NAMALWA (cell line): Measurements from ENCODE around the gene NIPA2.

ENCODE experiments used
- DNase-seq: peaks from one replicate; pipeline ENCODE4 v3.0.0-alpha.2; 2015; ENCODE audit warnings: low spot score

Gene NIPA2

DNA sequence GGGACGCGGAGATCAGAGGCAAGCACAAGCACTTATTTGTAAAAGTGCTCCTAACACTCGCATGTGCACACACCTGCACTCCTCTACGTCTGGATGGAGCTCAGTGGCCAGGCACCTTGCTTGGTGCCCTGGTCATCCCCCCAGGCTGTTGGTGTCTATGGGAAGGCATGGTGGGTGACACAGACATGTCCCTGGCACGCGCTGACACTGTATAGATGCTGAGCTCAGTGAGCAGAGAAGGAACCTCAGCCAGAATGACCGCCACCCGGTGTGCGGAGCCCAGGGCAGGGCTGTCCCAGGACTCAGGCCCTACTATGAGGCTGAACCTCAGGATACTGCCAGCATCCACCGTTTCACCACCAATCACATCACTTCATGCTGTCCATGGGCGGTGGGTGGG lies 64.5 kb downstream of the NIPA2 start:
- DNase-seq, result no peak

DNA sequence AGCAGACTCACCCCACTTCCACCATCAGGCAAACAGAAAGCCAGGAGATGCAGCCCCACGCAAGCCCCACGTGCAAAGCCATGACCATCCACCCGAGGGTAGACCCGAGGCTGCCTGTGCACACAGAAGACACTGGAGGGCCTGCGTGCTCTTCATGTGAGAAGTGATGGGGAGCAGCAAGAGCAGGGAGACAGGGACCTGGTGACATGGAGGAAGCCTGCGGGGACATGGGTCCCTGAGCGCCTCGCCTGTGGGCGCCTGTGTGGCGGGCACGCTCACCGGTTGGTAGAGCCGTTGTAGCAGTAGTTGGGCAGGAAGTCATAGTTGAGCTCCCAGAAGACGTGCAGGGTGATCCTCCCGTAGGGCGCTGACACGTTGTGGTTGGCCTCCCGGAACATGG lies 65.0 kb downstream of the NIPA2 start:
- DNase-seq, result no peak

- DNase-seq, result no peak
Observed at GRCh38 chr15:22903961-22904534, 65.6 kb downstream of the NIPA2 start.

- DNase-seq, result no peak
Observed at GRCh38 chr15:22904736-22905135, 66.3 kb downstream of the NIPA2 start.

GRCh38 chr15:22907161-22907950 lies 68.9 kb downstream of the NIPA2 start:
- no peak for DNase-seq

DNA sequence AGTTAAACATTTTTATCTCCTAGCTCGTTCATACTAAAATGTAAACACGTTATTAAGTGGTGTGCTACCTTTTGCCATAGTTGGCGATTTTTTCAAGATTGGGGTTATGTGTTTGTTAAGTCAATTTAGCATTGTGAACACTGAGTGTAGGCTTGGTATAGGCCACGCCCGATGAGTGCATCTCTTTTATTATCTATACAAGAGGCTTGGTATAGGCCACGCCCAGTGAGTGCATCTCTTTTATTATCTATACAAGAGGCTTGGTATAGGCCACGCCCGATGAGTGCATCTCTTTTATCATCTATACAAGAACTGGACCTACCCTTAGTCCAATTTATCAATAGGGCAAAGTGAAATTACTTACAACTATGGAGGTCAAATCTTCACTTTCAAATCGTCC lies 70.4 kb downstream of the NIPA2 start:
- DNase-seq, result no peak

DNA sequence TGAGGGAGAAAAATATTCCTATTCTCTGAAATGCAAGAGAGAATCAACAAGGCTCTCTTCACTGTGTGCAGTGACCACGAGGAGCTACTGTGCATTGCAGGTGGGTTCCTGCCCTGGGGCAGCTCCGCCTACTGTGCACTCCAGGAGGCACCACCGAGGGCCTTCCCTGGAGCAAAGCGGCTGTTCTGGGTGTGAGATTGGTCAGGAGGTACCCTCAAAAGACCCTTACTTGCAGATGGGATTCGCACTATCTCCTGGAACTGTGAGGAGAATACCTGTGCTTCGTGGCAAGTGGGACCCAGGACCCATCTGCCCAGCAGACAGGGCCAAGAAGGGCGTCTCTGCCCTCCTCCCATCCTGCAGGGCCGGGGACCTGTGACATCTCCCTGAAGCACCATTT lies 72.8 kb downstream of the NIPA2 start:
- no peak for DNase-seq

GRCh38 chr15:22912256-22912655 lies 73.8 kb downstream of the NIPA2 start:
- no peak for DNase-seq

DNA sequence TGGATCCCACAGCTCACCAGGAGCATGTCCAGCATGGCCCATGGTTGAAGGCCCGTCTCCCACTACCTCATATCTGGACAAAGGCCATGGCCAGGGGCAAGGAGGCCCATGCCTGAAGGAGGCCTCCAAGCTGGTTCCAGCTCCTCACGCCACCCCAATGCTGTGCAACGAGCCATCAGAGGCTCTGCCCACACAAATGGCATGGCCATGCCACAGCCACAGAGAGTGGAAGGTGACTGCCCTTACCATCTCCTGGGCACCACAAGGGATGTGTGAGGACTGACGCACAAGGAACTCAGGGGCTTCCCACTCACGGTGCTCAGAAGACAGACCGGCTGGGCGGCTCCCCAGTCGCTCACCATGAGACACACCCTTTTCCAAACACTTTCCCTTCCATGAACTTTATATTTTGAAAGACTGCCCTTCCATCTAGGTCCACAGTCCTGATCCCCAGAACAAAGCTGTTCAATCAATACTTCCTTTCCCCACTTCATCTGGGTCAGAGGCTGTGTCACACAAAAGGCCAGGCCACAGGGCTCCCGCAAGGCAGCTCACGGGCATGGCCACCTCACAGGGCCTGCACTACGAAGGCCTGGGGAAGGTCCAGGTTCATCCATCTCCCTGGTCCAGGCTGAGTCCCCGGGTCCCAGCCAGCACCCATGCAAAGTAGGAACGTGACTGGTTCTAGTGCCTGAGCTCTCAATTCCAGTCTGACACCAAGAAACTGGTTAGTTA lies 75.3 kb downstream of the NIPA2 start:
- no peak for DNase-seq

GRCh38 chr15:22915866-22916515 lies 77.5 kb downstream of the NIPA2 start:
- DNase-seq, result no peak

DNA sequence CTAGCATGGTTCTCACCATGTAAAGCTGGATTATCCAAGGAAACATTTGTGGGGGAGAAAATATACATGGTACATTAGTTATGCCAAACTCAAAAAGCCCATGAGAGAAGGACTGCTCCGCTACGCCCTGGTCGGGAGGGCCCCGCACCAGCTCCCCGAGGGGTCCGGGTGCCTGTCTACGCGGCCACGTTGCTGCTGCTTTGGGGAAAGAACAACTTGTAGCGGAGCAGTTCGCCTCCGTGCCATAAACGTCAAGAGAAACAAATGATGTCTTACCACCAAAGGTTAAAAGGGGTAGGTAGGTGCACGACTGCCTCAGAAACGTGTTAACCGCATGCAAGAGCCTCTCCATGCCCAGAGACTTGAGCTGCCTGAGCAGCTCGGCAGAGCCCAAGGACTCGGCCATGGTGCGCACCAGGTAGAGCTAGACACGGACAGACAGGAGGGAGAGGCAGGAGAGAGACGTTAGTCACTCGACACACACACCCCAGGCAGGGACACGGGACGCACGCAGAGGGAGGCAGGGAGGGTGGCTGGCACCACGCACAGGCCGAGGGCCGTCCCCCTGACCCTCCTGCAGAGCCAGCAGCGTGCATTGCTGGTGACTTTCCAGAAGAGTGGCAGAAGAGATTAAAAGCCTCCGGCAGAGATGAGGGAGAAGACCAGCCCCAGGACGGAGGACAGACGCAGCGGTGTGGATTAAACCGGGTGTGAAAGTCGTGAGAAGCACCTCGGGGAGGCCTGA lies 78.3 kb downstream of the NIPA2 start:
- no peak for DNase-seq

DNA sequence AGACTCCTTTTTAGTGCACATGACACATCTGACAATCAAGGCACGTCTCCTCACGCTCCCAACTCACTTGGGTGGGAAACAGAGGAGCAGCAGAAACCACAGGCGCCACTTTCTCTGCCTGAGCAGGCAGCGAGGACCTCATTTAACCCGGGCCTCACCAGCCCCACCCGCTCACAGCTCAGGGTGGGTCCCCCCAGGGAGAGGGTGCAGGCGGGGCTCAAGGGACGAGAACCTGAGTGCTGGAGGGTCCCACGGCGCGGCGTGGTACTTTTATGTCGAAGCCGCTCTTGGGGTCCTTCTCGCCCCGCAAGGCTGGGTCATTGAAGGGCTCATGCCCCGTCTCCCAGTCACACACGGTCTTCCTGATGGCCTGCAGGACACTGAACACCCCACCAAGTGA lies 79.1 kb downstream of the NIPA2 start:
- no peak for DNase-seq
